Transverse colon (tissue), 4 donors: ENCODE measurements around the gene CDT1. TPM values are rescaled to one million over a fixed set of nuclear protein-coding genes. Genes with fewer than 3 reads are reported as not detected.

Experiments used
- DNase-seq: peaks from one replicate; pipeline ENCODE4 v3.0.0-alpha.2; 2019
- H3K27ac ChIP-seq, 4 donors: fragments of 200-600 bp; sonication (generic); 2 replicates each; pipeline ENCODE4 v1.5.1; 2016 to 2018; ENCODE audit warnings: inconsistent platforms in 4 of 4
- H3K27me3 ChIP-seq: fragments of 200-600 bp; sonication (generic); 2 replicates; pipeline ENCODE4 v1.5.1; 2017; ENCODE audit warnings: inconsistent platforms
- H3K36me3 ChIP-seq, 4 donors: fragments of 200-600 bp; sonication (generic); 2 replicates each; pipeline ENCODE4 v1.5.1; 2017 to 2019; ENCODE audit warnings: inconsistent platforms in 4 of 4
- H3K4me1 ChIP-seq, 4 donors: fragments of 200-600 bp; sonication (generic); 2 replicates each; pipeline ENCODE4 v1.5.1; 2017 to 2020; ENCODE audit warnings: inconsistent platforms in 4 of 4
- H3K4me3 ChIP-seq, 4 donors: fragments of 200-600 bp; sonication (generic); 1 replicate in 1 of 4; 2 replicates in 3 of 4; pipeline versions ENCODE4 v1.5.1 to v1.6.1; 2017 to 2019; ENCODE audit warnings: inconsistent platforms in 4 of 4
- H3K9me3 ChIP-seq, 2 donors: fragments of 200-600 bp; sonication (generic); 2 replicates each; pipeline ENCODE4 v1.5.1; 2017 to 2019; ENCODE audit warnings: inconsistent platforms in 2 of 2
- EP300 ChIP-seq: sonication (generic); formaldehyde crosslinking; IDR thresholded peaks from one replicate; pipeline ENCODE4 v1.6.1; 2017; ENCODE audit warnings: antibody characterized with exemption, low read depth
- POLR2A ChIP-seq: fragments of 450-650 bp; IDR thresholded peaks from one replicate; pipeline ENCODE4 v1.6.1; 2016; ENCODE audit warnings: antibody characterized with exemption, mild to moderate bottlenecking, moderate library complexity
- POLR2AphosphoS5 ChIP-seq, 3 donors: sonication (generic); formaldehyde crosslinking; IDR thresholded peaks; one replicate each; pipeline ENCODE4 v1.6.1; 2016; ENCODE audit warnings: antibody characterized with exemption in 3 of 3
- WGBS, 2 donors: methylation state at CpG; one replicate each; pipeline ENCODE4 v1.1.5; 2018; ENCODE audit warnings: low coverage in 1 of 2; 5-methylcytosine and 5-hydroxymethylcytosine counted together
- in situ Hi-C, 4 donors: fragments of 200-750 bp; cut with MboI; loops; one replicate each; pipeline versions ENCODE4 v1.15.0 to v1.15.1; 2017; ENCODE audit warnings: low sequenced_read_pairs in 3 of 4, low pct_ligation_motif_present in 1 of 4, low pct_unique_long_range_greater_than_20kb in 1 of 4
- intact Hi-C: fragments of 100-400 bp; cut with DNase I; formaldehyde crosslinking; loops from one replicate; pipeline ENCODE4 v1.15.1; 2023; ENCODE audit warnings: low total_unique reads
- total RNA-seq, 4 donors: library from RNA; depleted of rRNA; stranded (reverse); fragments of >200 nt; gene quantifications; one replicate each; pipeline ENCODE4 v1.1.0, GENCODE V29; 2016
- TF ChIP-seq, protein P1 (sequence below), 5 experiments: fragments of 200-600 bp in 3 of 5; fragments of 450-650 bp in 2 of 5; sonication (generic) in 3 of 5; IDR thresholded peaks; 1 replicate in 2 of 5; 2 replicates in 3 of 5; pipeline ENCODE4 v1.5.1; 2016 to 2017; ENCODE audit warnings: antibody characterized with exemption in 5 of 5, inconsistent platforms in 3 of 5, mild to moderate bottlenecking in 2 of 5, moderate library complexity in 1 of 5

Gene CDT1
- total RNA-seq, 4 donors from 2014 or later: 3.8 to 12.5 (median 6.7) TPM; not detected in 1

- peaks cover 31 to 63% (median 57%) of the 10 kb centered on the region in 4 donors for H3K4me1 ChIP-seq
- peak overlapping the region in 1 of 4 donors; percentile 16 for H3K4me3 ChIP-seq
These were observed 43.6 kb upstream of the CDT1 start for GRCh38 chr16:88759976-88760350.

GRCh38 chr16:88760424-88761142 lies 43.0 kb upstream of the CDT1 start:
- TF ChIP-seq POLR2AphosphoS5 (IDR thresholded peaks at IDR 0.05) (peak in 2 of 3 donors; percentile 49 to 73), EP300 (no peak), POLR2A (no peak)
- TF ChIP-seq, protein P1, sequence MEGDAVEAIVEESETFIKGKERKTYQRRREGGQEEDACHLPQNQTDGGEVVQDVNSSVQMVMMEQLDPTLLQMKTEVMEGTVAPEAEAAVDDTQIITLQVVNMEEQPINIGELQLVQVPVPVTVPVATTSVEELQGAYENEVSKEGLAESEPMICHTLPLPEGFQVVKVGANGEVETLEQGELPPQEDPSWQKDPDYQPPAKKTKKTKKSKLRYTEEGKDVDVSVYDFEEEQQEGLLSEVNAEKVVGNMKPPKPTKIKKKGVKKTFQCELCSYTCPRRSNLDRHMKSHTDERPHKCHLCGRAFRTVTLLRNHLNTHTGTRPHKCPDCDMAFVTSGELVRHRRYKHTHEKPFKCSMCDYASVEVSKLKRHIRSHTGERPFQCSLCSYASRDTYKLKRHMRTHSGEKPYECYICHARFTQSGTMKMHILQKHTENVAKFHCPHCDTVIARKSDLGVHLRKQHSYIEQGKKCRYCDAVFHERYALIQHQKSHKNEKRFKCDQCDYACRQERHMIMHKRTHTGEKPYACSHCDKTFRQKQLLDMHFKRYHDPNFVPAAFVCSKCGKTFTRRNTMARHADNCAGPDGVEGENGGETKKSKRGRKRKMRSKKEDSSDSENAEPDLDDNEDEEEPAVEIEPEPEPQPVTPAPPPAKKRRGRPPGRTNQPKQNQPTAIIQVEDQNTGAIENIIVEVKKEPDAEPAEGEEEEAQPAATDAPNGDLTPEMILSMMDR (IDR thresholded peaks at IDR 0.05): peak in 1 of 5 experiments; percentile 32
- peak; percentile 77 for DNase-seq
- Histone ChIP-seq H3K9me3 (no peaks in the 10 kb centered on the region), H3K36me3 (no peaks in the 10 kb centered on the region), H3K4me1 (peaks cover 31 to 63% (median 54%) of the 10 kb centered on the region in 4 donors), H3K4me3 (no peak overlapping the region), H3K27ac (peak overlapping the region; percentile 72 to 89 (median 86)), H3K27me3 (no peaks in the 10 kb centered on the region)
- intact Hi-C loops (no loop called here), in situ Hi-C loops (no loop called here)
- WGBS, 2 donors: 39% methylated on average over 21 of the region's 24 CpGs; no CpG with 5 or more reads in 1 of the 2 donors

More at GRCh38 chr16:88759976-88760350, 43.6 kb upstream of the CDT1 start:
- Histone ChIP-seq H3K27ac (peak overlapping the region; percentile 72 to 89 (median 86)), H3K36me3 (no peaks in the 10 kb centered on the region), H3K9me3 (no peaks in the 10 kb centered on the region), H3K27me3 (no peaks in the 10 kb centered on the region)
- TF ChIP-seq POLR2AphosphoS5 (IDR thresholded peaks at IDR 0.05) (no peak), EP300 (no peak), POLR2A (no peak)
- TF ChIP-seq, protein P1 (IDR thresholded peaks at IDR 0.05): no peak
- in situ Hi-C loops (no loop called here), intact Hi-C loops (no loop called here)
- WGBS, 2 donors: 89% methylated on average over 21 of the region's 22 CpGs; no CpG with 5 or more reads in 1 of the 2 donors
- DNase-seq: no peak

DNA sequence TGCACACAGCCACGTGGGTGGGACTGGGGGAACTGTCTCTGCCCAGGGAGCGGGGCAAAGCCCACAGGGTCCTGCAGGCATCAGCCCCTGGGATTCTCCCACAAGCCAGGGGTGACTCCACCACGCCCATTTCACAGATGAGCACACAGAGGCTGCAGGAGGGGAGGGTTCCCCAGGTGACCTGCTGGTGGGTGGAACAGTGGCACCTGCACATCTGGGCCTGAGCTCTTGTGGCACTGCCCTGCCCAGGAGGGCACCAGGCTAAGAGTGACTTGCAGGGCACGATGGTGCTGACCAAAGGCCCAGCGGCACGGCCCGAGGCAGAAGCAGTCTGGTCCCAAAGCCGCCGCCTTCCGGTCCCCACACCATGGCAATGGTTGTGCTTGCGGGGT lies 42.5 kb upstream of the CDT1 start:
- no peaks in the 10 kb centered on the region for H3K36me3 ChIP-seq
- intact Hi-C loops (no loop called here), in situ Hi-C loops (no loop called here)
- WGBS, 2 donors: 84% methylated on average over 9 of the region's 11 CpGs; no CpG with 5 or more reads in 1 of the 2 donors
- H3K27ac ChIP-seq: peak overlapping the region; percentile 72 to 89 (median 86)
- no peaks in the 10 kb centered on the region for H3K9me3 ChIP-seq
- no peak overlapping the region for H3K4me3 ChIP-seq
- no peaks in the 10 kb centered on the region for H3K27me3 ChIP-seq
- peaks cover 31 to 63% (median 52%) of the 10 kb centered on the region in 4 donors for H3K4me1 ChIP-seq
- no peak for DNase-seq
- no peak for TF ChIP-seq EP300
- no peak for TF ChIP-seq POLR2AphosphoS5 (IDR thresholded peaks at IDR 0.05)

DNA sequence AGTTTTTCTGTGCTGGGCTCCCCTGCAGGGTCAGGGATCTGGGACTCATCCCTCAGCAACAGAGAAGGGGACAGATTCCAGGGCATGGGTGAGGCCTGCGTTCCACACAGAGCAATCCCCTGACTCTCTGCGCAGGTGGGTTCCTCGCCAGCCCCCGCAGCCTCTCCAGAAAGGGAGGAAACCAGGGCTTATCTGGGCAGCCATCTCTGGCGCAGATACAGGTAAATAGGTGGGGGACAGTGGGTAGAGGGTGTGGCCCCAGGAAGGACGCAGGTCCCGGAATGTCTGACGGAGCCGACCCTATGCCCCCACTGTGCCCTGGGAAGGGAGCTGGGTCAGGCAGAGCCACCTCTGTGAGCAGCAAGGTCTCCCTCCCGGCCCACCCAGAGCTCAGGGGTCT lies 41.8 kb upstream of the CDT1 start:
- intact Hi-C loops: no loop called here
- no peaks in the 10 kb centered on the region for H3K27me3 ChIP-seq
- H3K27ac ChIP-seq: peak overlapping the region; percentile 72 to 89 (median 86)
- TF ChIP-seq, protein P1 (IDR thresholded peaks at IDR 0.05): no peak
- TF ChIP-seq POLR2A: no peak
- TF ChIP-seq POLR2AphosphoS5 (IDR thresholded peaks at IDR 0.05): no peak
- no peak for TF ChIP-seq EP300
- no peaks in the 10 kb centered on the region for H3K36me3 ChIP-seq
- peaks cover 31 to 68% (median 53%) of the 10 kb centered on the region in 4 donors for H3K4me1 ChIP-seq
- H3K4me3 ChIP-seq: no peak overlapping the region
- peak; percentile 56 for DNase-seq
- in situ Hi-C loops: no loop called here
- WGBS, 2 donors: 51% methylated on average over 10 of the region's 10 CpGs; no CpG with 5 or more reads in 1 of the 2 donors
- H3K9me3 ChIP-seq: no peaks in the 10 kb centered on the region
